Transverse colon (tissue), 4 donors: ENCODE results near the gene REEP1. TPM values are rescaled to one million over a fixed set of nuclear protein-coding genes. Genes with fewer than 3 reads are reported as not detected.

ENCODE experiments used
- DNase-seq: peaks from one replicate; pipeline ENCODE4 v3.0.0-alpha.2; 2019
- H3K27ac ChIP-seq, 4 donors: fragments of 200-600 bp; sonication (generic); 2 replicates each; pipeline ENCODE4 v1.5.1; 2016 to 2018; ENCODE audit warnings: inconsistent platforms in 4 of 4
- H3K27me3 ChIP-seq: fragments of 200-600 bp; sonication (generic); 2 replicates; pipeline ENCODE4 v1.5.1; 2017; ENCODE audit warnings: inconsistent platforms
- H3K36me3 ChIP-seq, 4 donors: fragments of 200-600 bp; sonication (generic); 2 replicates each; pipeline ENCODE4 v1.5.1; 2017 to 2019; ENCODE audit warnings: inconsistent platforms in 4 of 4
- H3K4me1 ChIP-seq, 4 donors: fragments of 200-600 bp; sonication (generic); 2 replicates each; pipeline ENCODE4 v1.5.1; 2017 to 2020; ENCODE audit warnings: inconsistent platforms in 4 of 4
- H3K4me3 ChIP-seq, 4 donors: fragments of 200-600 bp; sonication (generic); 1 replicate in 1 of 4; 2 replicates in 3 of 4; pipeline versions ENCODE4 v1.5.1 to v1.6.1; 2017 to 2019; ENCODE audit warnings: inconsistent platforms in 4 of 4
- H3K9me3 ChIP-seq, 2 donors: fragments of 200-600 bp; sonication (generic); 2 replicates each; pipeline ENCODE4 v1.5.1; 2017 to 2019; ENCODE audit warnings: inconsistent platforms in 2 of 2
- EP300 ChIP-seq: sonication (generic); formaldehyde crosslinking; IDR thresholded peaks from one replicate; pipeline ENCODE4 v1.6.1; 2017; ENCODE audit warnings: antibody characterized with exemption, low read depth
- POLR2A ChIP-seq: fragments of 450-650 bp; IDR thresholded peaks from one replicate; pipeline ENCODE4 v1.6.1; 2016; ENCODE audit warnings: antibody characterized with exemption, mild to moderate bottlenecking, moderate library complexity
- POLR2AphosphoS5 ChIP-seq, 3 donors: sonication (generic); formaldehyde crosslinking; IDR thresholded peaks; one replicate each; pipeline ENCODE4 v1.6.1; 2016; ENCODE audit warnings: antibody characterized with exemption in 3 of 3
- WGBS, 2 donors: methylation state at CpG; one replicate each; pipeline ENCODE4 v1.1.5; 2018; ENCODE audit warnings: low coverage in 1 of 2; 5-methylcytosine and 5-hydroxymethylcytosine counted together
- in situ Hi-C, 4 donors: fragments of 200-750 bp; cut with MboI; loops; one replicate each; pipeline versions ENCODE4 v1.15.0 to v1.15.1; 2017; ENCODE audit warnings: low sequenced_read_pairs in 3 of 4, low pct_ligation_motif_present in 1 of 4, low pct_unique_long_range_greater_than_20kb in 1 of 4
- intact Hi-C: fragments of 100-400 bp; cut with DNase I; formaldehyde crosslinking; loops from one replicate; pipeline ENCODE4 v1.15.1; 2023; ENCODE audit warnings: low total_unique reads
- total RNA-seq, 4 donors: library from RNA; depleted of rRNA; stranded (reverse); fragments of >200 nt; gene quantifications; one replicate each; pipeline ENCODE4 v1.1.0, GENCODE V29; 2016
- TF ChIP-seq, protein P1 (sequence below), 5 experiments: fragments of 200-600 bp in 3 of 5; fragments of 450-650 bp in 2 of 5; sonication (generic) in 3 of 5; IDR thresholded peaks; 1 replicate in 2 of 5; 2 replicates in 3 of 5; pipeline ENCODE4 v1.5.1; 2016 to 2017; ENCODE audit warnings: antibody characterized with exemption in 5 of 5, inconsistent platforms in 3 of 5, mild to moderate bottlenecking in 2 of 5, moderate library complexity in 1 of 5

REEP1 gene
- total RNA-seq, 4 donors from 2014 or later = 14.1 to 196 (median 32.3) TPM

DNA sequence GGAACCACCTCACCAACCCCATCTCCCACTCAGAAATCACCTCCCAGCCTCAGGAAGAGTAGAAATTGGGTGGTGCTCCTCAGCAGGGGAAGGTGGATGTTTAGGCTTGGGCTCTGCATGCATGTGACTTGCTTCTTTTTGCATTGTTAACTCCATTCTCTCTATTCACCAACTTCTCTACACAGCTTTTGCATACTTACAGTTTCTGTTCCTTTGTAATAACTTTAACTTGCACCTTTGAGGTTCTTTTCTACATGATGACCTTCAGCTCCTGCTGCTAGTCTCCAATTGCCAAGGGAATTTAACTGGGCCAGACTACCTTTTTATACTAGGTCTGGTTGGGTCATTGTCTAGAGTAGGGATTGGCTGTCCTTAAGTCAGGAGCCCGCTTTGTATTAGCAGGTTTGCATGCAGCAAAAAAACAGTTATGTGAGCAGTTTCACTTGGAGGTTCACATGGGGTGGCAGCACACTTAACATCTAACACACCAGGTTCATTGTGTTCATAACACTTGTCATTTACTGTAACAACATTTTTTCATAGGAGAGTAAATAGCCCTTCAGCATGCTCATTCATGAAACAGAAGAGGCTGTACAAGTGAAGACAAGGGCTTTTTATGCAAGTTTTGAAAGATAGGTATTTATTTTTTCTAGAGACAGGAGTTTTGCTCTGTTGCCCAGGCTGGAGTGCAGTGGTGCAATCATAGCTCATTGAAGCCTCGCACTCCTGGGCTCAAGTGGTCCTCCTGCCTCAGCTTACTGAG is 126.2 kb downstream of the REEP1 start:
- in situ Hi-C loops = loop anchor here in 1 of 4 donors (25.0 kb wide), 1 partner anchor 151 kb away; no protein-coding TSS in a partner anchor
- peaks cover 0 to 43% (median 21%) of the 10 kb centered on the region in 4 donors for H3K36me3 ChIP-seq
- 72 to 85% methylated on average over 2 of the region's 2 CpGs for WGBS, 2 donors
- H3K4me3 ChIP-seq = no peak overlapping the region
- TF ChIP-seq EP300 (no peak), POLR2A (no peak), POLR2AphosphoS5 (IDR thresholded peaks at IDR 0.05) (no peak)
- TF ChIP-seq, protein P1, sequence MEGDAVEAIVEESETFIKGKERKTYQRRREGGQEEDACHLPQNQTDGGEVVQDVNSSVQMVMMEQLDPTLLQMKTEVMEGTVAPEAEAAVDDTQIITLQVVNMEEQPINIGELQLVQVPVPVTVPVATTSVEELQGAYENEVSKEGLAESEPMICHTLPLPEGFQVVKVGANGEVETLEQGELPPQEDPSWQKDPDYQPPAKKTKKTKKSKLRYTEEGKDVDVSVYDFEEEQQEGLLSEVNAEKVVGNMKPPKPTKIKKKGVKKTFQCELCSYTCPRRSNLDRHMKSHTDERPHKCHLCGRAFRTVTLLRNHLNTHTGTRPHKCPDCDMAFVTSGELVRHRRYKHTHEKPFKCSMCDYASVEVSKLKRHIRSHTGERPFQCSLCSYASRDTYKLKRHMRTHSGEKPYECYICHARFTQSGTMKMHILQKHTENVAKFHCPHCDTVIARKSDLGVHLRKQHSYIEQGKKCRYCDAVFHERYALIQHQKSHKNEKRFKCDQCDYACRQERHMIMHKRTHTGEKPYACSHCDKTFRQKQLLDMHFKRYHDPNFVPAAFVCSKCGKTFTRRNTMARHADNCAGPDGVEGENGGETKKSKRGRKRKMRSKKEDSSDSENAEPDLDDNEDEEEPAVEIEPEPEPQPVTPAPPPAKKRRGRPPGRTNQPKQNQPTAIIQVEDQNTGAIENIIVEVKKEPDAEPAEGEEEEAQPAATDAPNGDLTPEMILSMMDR (IDR thresholded peaks at IDR 0.05) = no peak
- intact Hi-C loops = no loop called here
- H3K4me1 ChIP-seq = peaks cover 6 to 44% (median 21%) of the 10 kb centered on the region in 4 donors
- no peaks in the 10 kb centered on the region for H3K27me3 ChIP-seq
- H3K27ac ChIP-seq = peak overlapping the region in 3 of 4 donors; percentile 15 to 68 (median 17)
- H3K9me3 ChIP-seq = no peaks in the 10 kb centered on the region
- no peak for DNase-seq

DNA sequence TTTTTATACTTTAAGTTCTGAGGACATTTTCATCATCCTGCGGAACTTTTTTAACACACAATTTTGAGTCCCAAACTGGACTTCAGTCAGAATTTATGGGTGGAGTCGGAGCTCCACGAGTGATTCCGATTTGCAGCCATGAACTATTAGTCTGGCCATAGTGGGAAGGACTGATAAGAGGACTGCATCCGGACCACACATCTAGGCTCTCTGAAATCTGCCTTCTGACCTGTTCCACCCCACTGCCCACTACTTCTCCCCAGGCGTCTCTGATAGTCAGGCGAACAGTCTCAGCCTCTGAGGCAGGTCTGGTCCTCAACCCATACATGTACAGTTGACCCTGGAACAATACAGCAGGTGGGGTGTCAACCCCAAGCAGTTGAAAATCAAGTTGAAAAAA is 133.0 kb downstream of the REEP1 start:
- TF ChIP-seq EP300 = no peak
- no peak for TF ChIP-seq POLR2AphosphoS5 (IDR thresholded peaks at IDR 0.05)
- TF ChIP-seq, protein P1 (IDR thresholded peaks at IDR 0.05) = no peak
- no peak for TF ChIP-seq POLR2A
- no peak for DNase-seq
- H3K36me3 ChIP-seq = peaks cover 0 to 39% (median 14%) of the 10 kb centered on the region in 4 donors
- no peaks in the 10 kb centered on the region for H3K9me3 ChIP-seq
- intact Hi-C loops (no loop called here), in situ Hi-C loops (loop anchor here in 1 of 4 donors (25.0 kb wide), 1 partner anchor 158 kb away; no protein-coding TSS in a partner anchor)
- 86 to 88% methylated on average over 7 of the region's 7 CpGs for WGBS, 2 donors
- H3K4me3 ChIP-seq = no peak overlapping the region
- no peaks in the 10 kb centered on the region for H3K27me3 ChIP-seq
- peaks cover 4 to 29% (median 16%) of the 10 kb centered on the region in 4 donors for H3K4me1 ChIP-seq
- no peak overlapping the region for H3K27ac ChIP-seq

DNA sequence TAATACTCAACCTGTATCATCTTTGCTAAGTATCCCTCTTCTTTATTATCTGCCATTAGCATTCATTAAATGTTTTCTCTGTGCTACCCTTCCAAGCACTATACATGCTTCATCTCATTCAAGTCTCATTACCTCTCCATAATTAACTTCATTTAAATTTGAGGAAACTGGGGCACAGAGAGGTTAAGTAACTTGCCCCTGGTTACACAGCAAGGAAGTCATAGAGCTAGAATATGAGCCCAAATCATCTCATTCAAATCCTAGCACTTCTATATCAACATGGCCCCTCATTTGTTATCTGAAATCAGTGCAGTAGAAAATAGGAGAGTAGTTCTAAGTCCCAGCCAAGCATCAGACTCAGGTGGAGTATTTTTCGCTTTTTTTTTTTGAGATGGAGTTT is 133.8 kb downstream of the REEP1 start:
- no peak for DNase-seq
- no peaks in the 10 kb centered on the region for H3K9me3 ChIP-seq
- H3K4me3 ChIP-seq = no peak overlapping the region
- H3K4me1 ChIP-seq = peaks cover 4 to 33% (median 20%) of the 10 kb centered on the region in 4 donors
- H3K27me3 ChIP-seq = no peaks in the 10 kb centered on the region
- 94% methylated on average over 1 of the region's 1 CpG; no CpG with 5 or more reads in 1 of the 2 donors for WGBS, 2 donors
- intact Hi-C loops (no loop called here), in situ Hi-C loops (loop anchor here in 1 of 4 donors (25.0 kb wide), 1 partner anchor 159 kb away; no protein-coding TSS in a partner anchor)
- TF ChIP-seq, protein P1 (IDR thresholded peaks at IDR 0.05) = no peak
- no peak for TF ChIP-seq EP300
- TF ChIP-seq POLR2AphosphoS5 (IDR thresholded peaks at IDR 0.05) = no peak
- no peak for TF ChIP-seq POLR2A
- peaks cover 0 to 30% (median 14%) of the 10 kb centered on the region in 4 donors for H3K36me3 ChIP-seq
- H3K27ac ChIP-seq = no peak overlapping the region

DNA sequence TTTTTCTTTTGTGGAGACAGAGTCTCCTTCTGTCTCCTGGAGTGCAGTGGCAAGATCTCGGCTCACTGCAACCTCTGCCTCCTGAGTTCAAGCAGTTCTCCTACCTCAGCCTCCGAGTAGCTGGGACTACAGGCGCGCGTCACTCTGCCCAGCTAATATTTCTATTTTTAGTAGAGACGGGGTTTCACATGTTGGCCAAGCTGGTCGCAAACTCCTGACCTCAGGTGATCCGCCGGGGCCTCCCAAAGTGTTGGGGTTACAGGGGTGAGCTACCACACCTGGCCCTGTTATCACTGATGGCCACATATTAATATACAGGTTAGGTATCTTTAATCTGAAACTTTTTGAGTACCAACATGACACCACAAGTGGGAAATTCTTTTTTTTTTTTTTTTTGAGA is 134.7 kb downstream of the REEP1 start:
- H3K9me3 ChIP-seq = no peaks in the 10 kb centered on the region
- no peak for TF ChIP-seq POLR2AphosphoS5 (IDR thresholded peaks at IDR 0.05)
- TF ChIP-seq POLR2A = no peak
- TF ChIP-seq EP300 = no peak
- TF ChIP-seq, protein P1 (IDR thresholded peaks at IDR 0.05) = no peak
- intact Hi-C loops (no loop called here), in situ Hi-C loops (loop anchor here in 1 of 4 donors (25.0 kb wide), 1 partner anchor 160 kb away; no protein-coding TSS in a partner anchor)
- H3K36me3 ChIP-seq = peaks cover 0 to 21% (median 9%) of the 10 kb centered on the region in 4 donors
- DNase-seq = no peak
- no peak overlapping the region for H3K4me3 ChIP-seq
- peaks cover 4 to 33% (median 20%) of the 10 kb centered on the region in 4 donors for H3K4me1 ChIP-seq
- WGBS, 2 donors = 89% methylated on average over 9 of the region's 9 CpGs
- no peak overlapping the region for H3K27ac ChIP-seq
- no peaks in the 10 kb centered on the region for H3K27me3 ChIP-seq
